Measurements from ENCODE around the gene MVD.

- TF ChIP-seq POLR2A (IDR thresholded peaks at IDR 0.05; ENCODE audit: low read depth, low read length) (no peak), CTCF (conservative IDR thresholded peaks at IDR 0.05; ENCODE audit: low read depth, low read length) (no peak)
These were observed 23.5 kb downstream of the MVD start for GRCh38 chr16:88639231-88640038.
